Smooth muscle cell (in vitro differentiated cells): ENCODE data around the gene STAG1. TPM values are rescaled to one million over a fixed set of nuclear protein-coding genes. Genes with fewer than 3 reads are reported as not detected.

Experiments
- DNase-seq: peaks from one replicate; lab custom pipeline; 2025; ENCODE audit not compliant: unreplicated experiment; lab: John Stamatoyannopoulos, UW
- H2AFZ ChIP-seq: fragments of 200-600 bp; sonication (generic); 2 replicates; pipeline ENCODE4 v1.6.0; 2016; ENCODE audit warnings: antibody characterized with exemption, low read depth, mild to moderate bottlenecking
- H3F3A ChIP-seq: fragments of 200-600 bp; sonication (generic); 2 replicates; pipeline ENCODE4 v1.6.0; 2017; ENCODE audit warnings: antibody characterized with exemption, low read depth
- H3K27ac ChIP-seq: fragments of 200-600 bp; sonication (generic); 2 replicates; pipeline ENCODE4 v1.5.1; 2016; ENCODE audit warnings: low read depth, mild to moderate bottlenecking
- H3K27me3 ChIP-seq: fragments of 200-600 bp; sonication (generic); 2 replicates; pipeline ENCODE4 v1.6.1; 2016; ENCODE audit warnings: low read depth, mild to moderate bottlenecking
- H3K36me3 ChIP-seq: fragments of 200-600 bp; sonication (generic); 2 replicates; pipeline ENCODE4 v1.5.1; 2016; ENCODE audit warnings: low read depth
- H3K4me1 ChIP-seq: fragments of 200-600 bp; sonication (generic); 2 replicates; pipeline ENCODE4 v1.5.1; 2016; ENCODE audit warnings: low read depth
- H3K4me2 ChIP-seq: fragments of 200-600 bp; sonication (generic); 2 replicates; pipeline ENCODE4 v1.6.0; 2016; ENCODE audit warnings: mild to moderate bottlenecking
- H3K4me3 ChIP-seq: fragments of 200-600 bp; sonication (generic); 2 replicates; pipeline ENCODE4 v1.5.1; 2016; ENCODE audit warnings: mild to moderate bottlenecking
- H3K79me2 ChIP-seq: fragments of 200-600 bp; sonication (generic); 2 replicates; pipeline ENCODE4 v1.6.0; 2016; ENCODE audit warnings: low read depth, mild to moderate bottlenecking
- H3K9ac ChIP-seq: fragments of 200-600 bp; sonication (generic); 2 replicates; pipeline ENCODE4 v1.6.0; 2016; ENCODE audit warnings: low read depth
- H3K9me3 ChIP-seq: fragments of 200-600 bp; sonication (generic); replicated peaks from 2 replicates; pipeline ENCODE4 v1.5.1; 2016; ENCODE audit warnings: low read depth
- H4K20me1 ChIP-seq: fragments of 200-600 bp; sonication (generic); 2 replicates; pipeline ENCODE4 v1.6.0; 2016; ENCODE audit warnings: low read depth
- WGBS: methylation state at CpG from one replicate; pipeline ENCODE4 v1.1.7; 2016; ENCODE audit warnings: low lambda C conversion rate; 5-methylcytosine and 5-hydroxymethylcytosine counted together
- polyA plus RNA-seq: library from polyadenylated mRNA; unstranded; fragments of >200 nt; fragmentation: Nextera tagmentation; extraction: Ambion mirVana; gene quantifications from 2 replicates; pipeline ENCODE4 v1.2.1, GENCODE V29; 2016
- small RNA-seq: library from RNA; depleted of rRNA; stranded (forward); fragments of <200 nt; gene quantifications from one replicate; pipeline ENCODE3, GENCODE V24; 2014
- total RNA-seq: library from RNA; depleted of rRNA; stranded (reverse); fragments of >200 nt; gene quantifications from 2 replicates; pipeline ENCODE4 v1.2.3, GENCODE V29; 2014
- TF ChIP-seq, protein P1 (sequence below): fragments of 200-600 bp; sonication (generic); IDR thresholded peaks from 2 replicates; pipeline ENCODE4 v1.5.1; 2017; ENCODE audit warnings: borderline replicate concordance, mild to moderate bottlenecking, antibody characterized with exemption; ENCODE audit not compliant: insufficient read depth, poor library complexity, severe bottlenecking

STAG1 gene
- total and polyA plus RNA-seq, 2 experiments from 2014 or later = 14.6 to 29.5 TPM

DNA sequence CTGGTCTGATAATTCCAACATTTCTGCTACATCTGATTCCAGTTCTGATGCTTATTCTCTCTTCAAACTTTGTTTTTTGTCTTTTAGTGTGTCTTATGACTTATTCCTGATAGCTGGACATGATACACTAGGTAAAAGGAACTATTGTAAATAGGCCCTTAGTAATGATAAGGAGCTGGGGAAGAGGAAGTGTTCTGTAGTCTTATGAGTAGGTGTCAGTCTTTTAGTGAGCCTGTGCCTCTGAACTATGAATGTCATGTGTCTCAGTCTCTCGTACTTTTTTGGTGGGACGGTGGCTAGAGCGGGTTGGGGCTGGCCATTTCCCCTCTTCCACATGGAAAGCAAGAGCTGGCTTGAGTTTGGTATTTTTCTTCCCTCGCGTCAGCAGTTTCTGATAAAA is 460.9 kb downstream of the STAG1 start:
- no peak overlapping the region for H3K27ac ChIP-seq
- TF ChIP-seq, protein P1, sequence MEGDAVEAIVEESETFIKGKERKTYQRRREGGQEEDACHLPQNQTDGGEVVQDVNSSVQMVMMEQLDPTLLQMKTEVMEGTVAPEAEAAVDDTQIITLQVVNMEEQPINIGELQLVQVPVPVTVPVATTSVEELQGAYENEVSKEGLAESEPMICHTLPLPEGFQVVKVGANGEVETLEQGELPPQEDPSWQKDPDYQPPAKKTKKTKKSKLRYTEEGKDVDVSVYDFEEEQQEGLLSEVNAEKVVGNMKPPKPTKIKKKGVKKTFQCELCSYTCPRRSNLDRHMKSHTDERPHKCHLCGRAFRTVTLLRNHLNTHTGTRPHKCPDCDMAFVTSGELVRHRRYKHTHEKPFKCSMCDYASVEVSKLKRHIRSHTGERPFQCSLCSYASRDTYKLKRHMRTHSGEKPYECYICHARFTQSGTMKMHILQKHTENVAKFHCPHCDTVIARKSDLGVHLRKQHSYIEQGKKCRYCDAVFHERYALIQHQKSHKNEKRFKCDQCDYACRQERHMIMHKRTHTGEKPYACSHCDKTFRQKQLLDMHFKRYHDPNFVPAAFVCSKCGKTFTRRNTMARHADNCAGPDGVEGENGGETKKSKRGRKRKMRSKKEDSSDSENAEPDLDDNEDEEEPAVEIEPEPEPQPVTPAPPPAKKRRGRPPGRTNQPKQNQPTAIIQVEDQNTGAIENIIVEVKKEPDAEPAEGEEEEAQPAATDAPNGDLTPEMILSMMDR = no peak

More for the DNA sequence above, 460.9 kb downstream of the STAG1 start:
- Histone ChIP-seq H3K4me1 (no peaks in the 10 kb centered on the region), H3K9me3 (no peaks in the 10 kb centered on the region), H3K27me3 (no peaks in the 10 kb centered on the region), H2AFZ (no peak overlapping the region), H3K36me3 (no peaks in the 10 kb centered on the region), H3K4me2 (no peak overlapping the region), H4K20me1 (no peaks in the 10 kb centered on the region), H3K4me3 (no peak overlapping the region), H3K9ac (no peak overlapping the region), H3K79me2 (no peaks in the 10 kb centered on the region), H3F3A (no peaks in the 10 kb centered on the region)
- 95% methylated on average over 5 of the region's 5 CpGs for WGBS
- DNase-seq = no peak

Small RNAs within 50 kb of the gene (small RNA-seq; reads per million reads assigned to genes)
- not detected for gene RNU6-1284P
- not detected for gene RNU6-789P

Other genes starting within 250 kb of the STAG1 start
- gene SLC35G2, start 66.7 kb upstream of the STAG1 start, total RNA-seq = 5.5 and 7.4 TPM in 2 replicates
- 5.1 and 5.9 TPM in 2 replicates for gene SLC35G2, start 66.7 kb upstream of the STAG1 start, polyA plus RNA-seq
- 41.8 and 59.2 TPM in 2 replicates for gene NCK1, start 109.8 kb upstream of the STAG1 start, total RNA-seq
- 21.1 and 23.6 TPM in 2 replicates for gene NCK1, start 109.8 kb upstream of the STAG1 start, polyA plus RNA-seq
- 0.31 and 1.7 TPM in 2 replicates for gene IL20RB, start 205.6 kb upstream of the STAG1 start, total RNA-seq
- 1.7 and 3.1 TPM in 2 replicates for gene IL20RB, start 205.6 kb upstream of the STAG1 start, polyA plus RNA-seq